Astrocyte (in vitro differentiated cells and primary cell): ENCODE data around the gene DNAL4.

Experiments used
- EZH2 ChIP-seq: IDR thresholded peaks from 2 replicates; pipeline ENCODE4 v1.6.1; 2012; ENCODE audit warnings: mild to moderate bottlenecking, low read length, inconsistent platforms; ENCODE audit not compliant: insufficient read depth
- TF ChIP-seq, protein P1 (sequence below): IDR thresholded peaks from 2 replicates; pipeline ENCODE4 v1.5.1; 2011; ENCODE audit warnings: low read depth, mild to moderate bottlenecking, inconsistent platforms, low read length, moderate library complexity; ENCODE audit not compliant: insufficient read depth

- TF ChIP-seq, protein P1, sequence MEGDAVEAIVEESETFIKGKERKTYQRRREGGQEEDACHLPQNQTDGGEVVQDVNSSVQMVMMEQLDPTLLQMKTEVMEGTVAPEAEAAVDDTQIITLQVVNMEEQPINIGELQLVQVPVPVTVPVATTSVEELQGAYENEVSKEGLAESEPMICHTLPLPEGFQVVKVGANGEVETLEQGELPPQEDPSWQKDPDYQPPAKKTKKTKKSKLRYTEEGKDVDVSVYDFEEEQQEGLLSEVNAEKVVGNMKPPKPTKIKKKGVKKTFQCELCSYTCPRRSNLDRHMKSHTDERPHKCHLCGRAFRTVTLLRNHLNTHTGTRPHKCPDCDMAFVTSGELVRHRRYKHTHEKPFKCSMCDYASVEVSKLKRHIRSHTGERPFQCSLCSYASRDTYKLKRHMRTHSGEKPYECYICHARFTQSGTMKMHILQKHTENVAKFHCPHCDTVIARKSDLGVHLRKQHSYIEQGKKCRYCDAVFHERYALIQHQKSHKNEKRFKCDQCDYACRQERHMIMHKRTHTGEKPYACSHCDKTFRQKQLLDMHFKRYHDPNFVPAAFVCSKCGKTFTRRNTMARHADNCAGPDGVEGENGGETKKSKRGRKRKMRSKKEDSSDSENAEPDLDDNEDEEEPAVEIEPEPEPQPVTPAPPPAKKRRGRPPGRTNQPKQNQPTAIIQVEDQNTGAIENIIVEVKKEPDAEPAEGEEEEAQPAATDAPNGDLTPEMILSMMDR: no peak
- TF ChIP-seq EZH2: no peak
Measured at GRCh38 chr22:38757464-38757757, 36.5 kb downstream of the DNAL4 start.
